ENCODE results near the gene IZUMO2.
"Not testable (repeated sequence)": the region's sequence is repeated elsewhere in the genome, so short reads cannot be mapped to it uniquely, and the experiment has no call there.

GRCh38 chr19:50140118-50140845 is 22.8 kb downstream of the IZUMO2 start:
- TF ChIP-seq CTCF, EP300, POLR2A (IDR thresholded peaks at IDR 0.05): not testable (repeated sequence)

All from ovary (tissue), 3 donors.